ENCODE data around the gene MAMSTR. TPM values are rescaled to one million over a fixed set of nuclear protein-coding genes. Genes with fewer than 3 reads are reported as not detected.
A peak's percentile ranks its signal among the peaks of the same experiment; 100 is the strongest.

MAMSTR gene
- total and polyA plus RNA-seq, 12 donors, result 1.9 to 7.5 (median 3.4) TPM

- intact Hi-C loops (cut with DNase I), result no loop called here
- Histone ChIP-seq H3K36me3 (no peaks in the 10 kb centered on the region), H3K9me3 (no peaks in the 10 kb centered on the region), H3K27me3 (peaks cover 0 to 6% (median 0%) of the 10 kb centered on the region in 7 donors), H3K4me3 (no peak overlapping the region), H3K27ac (peak overlapping the region; percentile 43 to 92 (median 79)), H3K4me1 (peaks cover 0 to 16% (median 9%) of the 10 kb centered on the region in 9 donors)
- no peak for TF ChIP-seq CTCF (IDR thresholded peaks at IDR 0.05)
- ATAC-seq, result peak; percentile 43 to 90 (median 80)
- 60 to 61% methylated on average over 16 of the region's 16 CpGs for WGBS, 2 donors
- peak in 1 of 2 donors; percentile 53 for DNase-seq
These were observed 41.1 kb upstream of the MAMSTR start for GRCh38 chr19:48760504-48761205.

DNA sequence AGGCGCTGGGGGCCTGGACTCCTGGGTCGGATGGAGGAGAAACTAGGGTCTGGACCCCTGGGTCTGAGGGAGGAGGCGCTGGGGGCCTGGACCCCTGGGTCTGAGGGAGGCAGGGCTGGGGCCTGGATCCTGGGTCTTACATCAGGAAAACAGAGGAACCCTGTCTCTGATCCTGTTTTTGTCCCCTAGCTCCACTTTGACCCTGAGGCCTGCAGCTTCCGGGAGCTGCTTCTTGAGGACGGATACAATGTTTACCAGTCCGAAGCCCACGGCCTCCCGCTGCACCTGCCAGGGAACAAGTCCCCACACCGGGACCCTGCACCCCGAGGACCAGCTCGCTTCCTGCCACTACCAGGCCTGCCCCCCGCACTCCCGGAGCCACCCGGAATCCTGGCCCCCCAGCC, 38.2 kb upstream of the MAMSTR start:
- TF ChIP-seq CTCF (IDR thresholded peaks at IDR 0.05), result no peak
- H3K27me3 ChIP-seq, result peaks cover 0 to 21% (median 6%) of the 10 kb centered on the region in 7 donors
- no peaks in the 10 kb centered on the region for H3K36me3 ChIP-seq
- intact Hi-C loops (cut with DNase I), result no loop called here
- H3K4me3 ChIP-seq, result no peak overlapping the region
- no peak for ATAC-seq
- WGBS, 2 donors, result 88 to 89% methylated on average over 14 of the region's 14 CpGs
- no peak overlapping the region for H3K27ac ChIP-seq
- no peak for DNase-seq
- peaks cover 5 to 24% (median 17%) of the 10 kb centered on the region in 9 donors for H3K4me1 ChIP-seq
- H3K9me3 ChIP-seq, result no peaks in the 10 kb centered on the region

DNA sequence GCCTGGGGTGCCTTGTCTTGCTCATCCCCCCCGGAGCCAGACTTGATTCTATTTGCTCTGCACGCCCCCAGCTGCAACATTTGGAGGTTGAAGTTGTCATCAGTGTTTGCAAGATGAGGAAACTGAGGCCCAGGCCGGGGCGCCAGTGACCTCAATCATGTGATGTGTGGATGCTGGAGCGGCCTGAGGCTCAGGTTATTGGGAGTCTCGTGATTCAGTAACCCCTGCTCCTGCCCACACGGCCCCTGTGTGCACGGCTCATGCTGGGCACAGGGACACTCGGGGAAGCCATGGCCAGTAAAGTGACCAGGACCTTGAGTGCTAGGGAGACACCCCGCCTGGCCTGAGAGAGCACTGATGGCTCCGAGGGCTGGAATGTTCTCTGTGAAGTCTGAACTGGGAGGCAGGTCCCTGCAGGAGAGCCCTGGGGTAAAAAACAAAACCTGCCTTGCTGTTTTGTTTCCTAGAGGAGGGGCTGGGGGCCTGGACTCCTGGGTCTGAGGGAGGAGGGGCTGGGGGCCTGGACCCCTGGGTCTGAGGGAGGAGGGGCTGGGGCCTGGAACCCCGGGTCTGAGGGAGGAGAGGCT, 37.7 kb upstream of the MAMSTR start:
- ATAC-seq, result no peak

GRCh38 chr19:48756686-48757085, 37.2 kb upstream of the MAMSTR start:
- DNase-seq (no peak), ATAC-seq (no peak)
- Histone ChIP-seq H3K27me3 (peaks cover 0 to 32% (median 12%) of the 10 kb centered on the region in 7 donors), H3K36me3 (no peaks in the 10 kb centered on the region), H3K9me3 (no peaks in the 10 kb centered on the region), H3K4me3 (no peak overlapping the region), H3K27ac (no peak overlapping the region), H3K4me1 (peaks cover 7 to 34% (median 28%) of the 10 kb centered on the region in 9 donors)
- intact Hi-C loops (cut with DNase I), result no loop called here
- 85 to 90% methylated on average over 9 of the region's 9 CpGs for WGBS, 2 donors
- TF ChIP-seq CTCF (IDR thresholded peaks at IDR 0.05), result no peak

More for the DNA sequence above, 37.7 kb upstream of the MAMSTR start:
- intact Hi-C loops (cut with DNase I), result no loop called here
- 92 to 94% methylated on average over 11 to 12 of the region's 12 CpGs for WGBS, 2 donors
- Histone ChIP-seq H3K27ac (no peak overlapping the region), H3K36me3 (no peaks in the 10 kb centered on the region), H3K9me3 (no peaks in the 10 kb centered on the region), H3K4me1 (peaks cover 7 to 29% (median 23%) of the 10 kb centered on the region in 9 donors), H3K4me3 (no peak overlapping the region), H3K27me3 (peaks cover 0 to 27% (median 10%) of the 10 kb centered on the region in 7 donors)
- no peak for DNase-seq
- TF ChIP-seq CTCF (IDR thresholded peaks at IDR 0.05), result no peak

Data from heart right ventricle (tissue), 16 donors.